NCI-H1436 treated with DMSO at 0.1 percent for 48 hours (cell line): ENCODE results near the gene SNAPC4.
"Not testable (repeated sequence)": the region's sequence is repeated elsewhere in the genome, so short reads cannot be mapped to it uniquely, and the experiment has no call there.

Experiments
- DNase-seq: peaks from one replicate; lab custom pipeline; 2025; lab: John Stamatoyannopoulos, UW

Gene SNAPC4

GRCh38 chr9:136358016-136358415 lies 42.0 kb downstream of the SNAPC4 start:
- no peak for DNase-seq

DNA sequence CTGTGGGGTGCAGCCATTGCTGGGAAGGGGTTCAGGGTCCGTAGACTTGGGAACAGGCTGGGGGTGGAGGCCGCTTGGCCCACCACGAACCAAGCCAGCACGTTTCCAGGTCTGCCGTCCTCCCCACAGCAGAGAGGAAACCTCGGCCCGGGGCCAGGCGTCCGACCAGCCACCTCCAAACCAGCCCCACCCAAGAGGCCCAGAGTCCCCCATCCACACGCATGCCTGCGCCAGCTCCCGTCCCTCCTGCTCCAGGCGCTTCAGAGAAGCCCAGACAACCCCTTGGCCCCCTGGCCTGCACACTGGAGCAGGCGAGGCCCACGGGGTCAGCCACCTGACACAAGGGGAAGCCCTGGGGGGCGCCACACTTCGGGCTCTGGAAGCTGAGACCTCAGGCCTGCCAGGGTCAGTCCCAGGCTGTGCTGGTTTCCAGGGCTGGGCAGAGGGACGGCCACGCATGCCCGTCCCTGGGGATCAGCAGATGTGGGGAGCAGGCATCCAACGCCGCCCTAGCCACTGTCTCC lies 42.7 kb downstream of the SNAPC4 start:
- no peak for DNase-seq

GRCh38 chr9:136355616-136356557 lies 44.1 kb downstream of the SNAPC4 start:
- DNase-seq = no peak

GRCh38 chr9:136354592-136355085 lies 45.3 kb downstream of the SNAPC4 start:
- no peak for DNase-seq

DNA sequence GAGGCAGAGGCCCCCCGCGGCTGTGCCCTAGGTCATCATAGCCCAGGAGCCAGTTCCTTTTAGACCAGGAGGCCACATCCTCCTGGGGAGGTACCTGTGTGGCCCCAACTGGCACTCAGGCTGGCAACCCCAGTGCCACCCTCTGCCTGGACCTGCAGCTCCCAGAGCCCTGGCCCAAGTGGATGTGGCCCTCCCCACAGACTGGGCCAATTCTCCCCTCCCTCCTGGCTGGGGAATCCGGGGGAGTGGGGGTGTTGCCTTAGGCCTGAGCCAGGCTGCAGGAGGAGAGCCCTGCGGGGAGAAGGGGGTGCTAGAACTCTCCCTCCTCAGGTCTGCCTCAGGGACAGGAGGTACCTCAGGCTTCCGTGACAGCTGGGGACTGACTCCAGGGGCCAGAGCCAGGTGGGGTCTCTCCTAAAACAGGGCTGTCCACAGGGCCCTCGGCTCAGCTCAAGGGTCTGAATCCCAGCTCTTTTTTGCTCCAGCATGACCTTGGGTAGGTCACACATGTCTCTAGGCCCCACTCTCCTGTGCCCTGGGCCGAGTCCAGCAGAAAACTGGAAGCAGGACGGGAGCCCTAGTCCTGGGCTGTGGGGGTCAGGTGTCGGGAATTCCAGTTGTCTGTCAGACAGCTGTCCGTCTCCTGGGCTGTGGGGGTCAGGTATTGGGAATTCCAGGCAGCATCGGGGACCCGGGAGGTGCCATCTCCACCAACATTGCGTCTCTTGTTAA lies 46.0 kb downstream of the SNAPC4 start:
- no peak for DNase-seq

DNA sequence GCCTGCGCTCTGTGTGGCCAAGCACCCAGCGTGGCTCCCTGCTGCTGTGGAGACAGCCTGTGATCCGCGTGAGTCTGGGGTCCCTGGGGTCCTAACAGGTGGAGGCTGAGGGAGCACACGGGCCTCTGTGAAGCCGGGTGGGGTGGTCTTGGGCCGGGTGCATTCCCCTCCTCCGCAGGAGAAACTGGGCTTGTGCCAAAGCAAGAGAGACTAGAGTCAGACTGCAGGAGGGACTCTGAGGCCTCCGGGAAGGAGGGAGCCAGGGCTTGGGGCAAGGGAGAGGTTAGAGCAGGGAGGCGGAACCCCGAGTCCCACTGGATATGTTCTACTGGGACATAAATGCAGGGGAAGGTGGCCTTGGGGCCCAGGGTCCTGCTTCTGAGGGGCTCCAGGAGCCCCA lies 46.9 kb downstream of the SNAPC4 start:
- DNase-seq = no peak

- DNase-seq = no peak
Observed at GRCh38 chr9:136352682-136353081, 47.3 kb downstream of the SNAPC4 start.

DNA sequence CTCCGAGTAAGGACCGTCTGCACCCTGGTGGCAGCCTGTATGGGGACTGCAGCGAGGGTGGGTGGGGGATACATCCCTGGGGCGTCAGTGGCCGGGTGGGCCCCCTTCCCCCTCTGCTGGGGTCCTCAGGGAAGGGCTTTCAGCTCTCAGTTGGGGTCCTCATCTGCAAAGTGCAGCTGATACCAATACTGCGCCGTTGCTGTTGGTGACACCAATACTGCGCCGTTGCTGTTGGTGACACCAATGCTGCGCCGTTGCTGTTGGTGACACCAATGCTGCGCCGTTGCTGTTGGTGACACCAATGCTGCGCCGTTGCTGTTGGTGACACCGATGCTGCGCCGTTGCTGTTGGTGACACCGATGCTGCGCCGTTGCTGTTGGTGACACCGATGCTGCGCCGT lies 48.1 kb downstream of the SNAPC4 start:
- not testable (repeated sequence) for DNase-seq

GRCh38 chr9:136351252-136351800 lies 48.6 kb downstream of the SNAPC4 start:
- DNase-seq = no peak
